Globus pallidus (tissue), 1 donor: Measurements from ENCODE around the gene RPL13A.

Source experiments
- DNase-seq: peaks from one replicate; pipeline ENCODE4 v3.0.0-alpha.2; 2015; ENCODE audit warnings: low spot score

The RPL13A gene

GRCh38 chr19:49506575-49507105 is 19.2 kb downstream of the RPL13A start:
- no peak for DNase-seq

- no peak for DNase-seq
Observed at GRCh38 chr19:49507803-49508494, 20.5 kb downstream of the RPL13A start.

DNA sequence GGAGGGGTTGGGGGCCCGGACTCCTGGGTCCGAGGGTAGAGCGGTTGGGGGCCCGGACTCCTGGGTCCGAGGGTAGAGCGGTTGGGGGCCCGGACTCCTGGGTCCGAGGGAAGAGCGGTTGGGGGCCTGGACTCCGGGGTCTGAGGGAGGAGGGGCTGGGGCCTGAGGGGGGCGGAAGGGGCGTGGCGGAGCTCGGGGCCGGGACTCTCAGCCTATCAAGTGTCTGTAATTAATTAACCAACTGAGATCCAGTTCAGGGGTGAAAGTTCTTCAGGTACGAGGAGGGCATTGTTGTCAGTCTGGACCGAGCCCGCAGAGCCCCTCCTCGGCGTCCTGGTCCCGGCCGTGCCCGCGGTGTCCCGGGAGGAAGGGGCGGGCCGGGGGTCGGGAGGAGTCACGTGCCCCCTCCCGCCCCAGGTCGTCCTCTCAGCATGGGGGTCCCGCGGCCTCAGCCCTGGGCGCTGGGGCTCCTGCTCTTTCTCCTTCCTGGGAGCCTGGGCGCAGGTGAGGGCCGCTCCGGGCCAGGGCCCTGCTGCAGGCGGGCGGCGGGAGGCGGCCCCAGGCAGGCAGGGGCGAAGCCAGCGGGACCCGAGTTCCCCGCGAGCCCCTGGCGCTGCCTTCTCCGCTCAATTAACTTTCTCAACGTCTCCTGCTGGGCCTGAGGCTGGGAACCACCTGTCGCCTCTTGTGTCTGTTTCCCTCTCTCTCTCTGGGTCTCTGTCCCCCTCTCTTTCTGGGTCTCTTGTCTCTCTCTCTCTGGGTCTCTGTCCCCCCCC is 25.8 kb downstream of the RPL13A start:
- DNase-seq: no peak

- DNase-seq: no peak
Observed at GRCh38 chr19:49513746-49514118, 26.3 kb downstream of the RPL13A start.

GRCh38 chr19:49514151-49514550 is 26.7 kb downstream of the RPL13A start:
- DNase-seq: no peak

GRCh38 chr19:49515767-49516166 is 28.4 kb downstream of the RPL13A start:
- DNase-seq: peak; percentile 65

DNA sequence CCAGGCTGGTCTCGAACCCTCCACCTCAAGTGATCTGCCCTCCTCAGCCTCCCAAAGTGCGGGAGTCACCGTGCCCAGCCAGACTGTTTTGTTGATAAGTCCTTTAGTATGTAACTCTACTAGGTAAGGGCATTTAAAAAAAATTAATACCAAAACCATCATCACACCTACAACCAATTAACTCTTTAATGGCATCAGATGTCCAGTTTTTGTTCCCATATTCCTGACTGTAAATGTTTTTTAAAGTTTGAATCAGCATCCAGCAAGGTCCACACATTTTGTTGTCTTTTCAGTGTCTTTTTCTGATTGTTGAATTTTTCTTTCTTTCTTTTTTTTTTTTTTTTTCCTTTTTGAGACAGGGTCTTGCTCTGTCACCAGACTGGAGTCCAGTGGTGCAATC is 30.6 kb downstream of the RPL13A start:
- DNase-seq: no peak

DNA sequence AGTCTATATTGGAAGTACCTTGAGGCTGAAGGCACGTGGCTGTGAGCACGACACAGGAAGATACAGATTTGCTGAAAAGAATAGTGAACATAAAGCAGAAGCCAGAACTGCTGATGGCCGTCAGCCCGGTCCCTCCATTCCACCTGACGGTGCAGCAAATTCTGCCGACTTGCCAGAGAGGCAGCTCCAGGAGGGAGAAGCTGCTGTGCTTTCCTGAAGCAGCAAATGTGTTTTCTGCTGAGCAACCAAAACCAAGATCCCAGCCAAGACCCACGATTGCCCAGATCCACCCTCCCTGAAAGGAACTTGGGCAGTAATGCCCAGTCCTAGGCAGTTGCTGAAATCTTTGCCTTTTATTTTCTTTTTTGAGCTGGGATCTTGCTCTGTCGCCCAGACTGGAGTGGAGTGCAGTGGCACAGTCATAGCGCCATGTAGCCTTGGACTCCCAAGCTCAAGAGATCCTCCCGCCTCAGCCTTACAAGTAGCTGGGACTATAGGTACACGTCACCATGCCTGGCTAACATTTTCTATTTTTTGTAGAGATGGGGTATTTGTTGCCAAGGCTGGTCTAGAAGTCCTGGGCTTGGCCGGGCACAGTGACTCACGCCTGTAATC is 33.4 kb downstream of the RPL13A start:
- no peak for DNase-seq

DNA sequence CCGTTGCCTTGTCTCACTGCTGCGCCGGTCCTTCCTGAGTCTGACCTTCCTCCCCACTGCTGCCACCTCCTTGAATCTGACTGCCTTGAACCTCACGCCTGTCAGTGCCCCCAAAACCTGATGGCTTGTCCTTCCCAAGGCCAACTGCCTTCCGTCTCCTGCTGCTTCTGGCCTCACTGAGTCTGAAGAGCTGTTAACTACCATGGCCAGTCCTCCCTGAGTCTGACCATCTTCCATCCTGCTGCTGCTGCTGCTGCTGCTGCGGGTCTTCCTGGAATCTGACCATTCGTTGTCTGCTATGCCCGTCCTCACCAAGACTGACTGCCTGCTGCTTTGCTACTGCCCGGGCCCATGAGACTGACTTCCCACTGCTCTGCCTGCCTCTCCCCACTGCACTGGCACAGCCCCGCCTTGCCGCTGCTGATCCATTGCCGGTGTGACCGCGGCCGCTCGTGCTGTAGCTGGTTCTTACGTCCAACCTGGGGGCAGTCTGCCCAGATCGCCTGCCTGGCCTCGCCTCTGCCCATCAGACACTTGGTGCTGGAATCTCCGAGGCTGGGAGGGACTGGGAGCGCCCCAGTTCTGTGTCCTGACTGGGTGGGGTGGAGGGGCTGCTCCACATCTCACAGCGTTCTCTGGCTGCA is 37.5 kb downstream of the RPL13A start:
- no peak for DNase-seq

DNA sequence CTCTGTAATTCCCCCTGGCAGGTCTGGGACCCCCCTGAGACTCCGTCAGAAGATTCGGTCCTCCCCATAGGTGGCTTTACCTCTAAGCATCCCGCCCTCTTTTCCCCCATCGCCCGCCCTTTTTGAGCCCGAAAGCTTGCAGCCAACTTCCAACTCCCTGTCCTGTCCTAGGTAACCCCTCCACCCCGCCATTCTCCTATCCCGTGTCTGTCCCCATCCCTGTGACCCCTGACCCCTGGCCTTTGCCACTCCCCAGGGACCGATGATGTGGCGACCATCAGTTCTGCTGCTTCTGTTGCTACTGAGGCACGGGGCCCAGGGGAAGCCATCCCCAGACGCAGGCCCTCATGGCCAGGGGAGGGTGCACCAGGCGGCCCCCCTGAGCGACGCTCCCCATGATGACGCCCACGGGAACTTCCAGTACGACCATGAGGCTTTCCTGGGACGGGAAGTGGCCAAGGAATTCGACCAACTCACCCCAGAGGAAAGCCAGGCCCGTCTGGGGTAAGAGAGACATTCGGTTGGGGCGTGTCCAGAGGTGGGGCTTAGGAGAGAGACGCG is 40.9 kb downstream of the RPL13A start:
- DNase-seq: no peak

GRCh38 chr19:49530708-49531107 is 43.3 kb downstream of the RPL13A start:
- no peak for DNase-seq

DNA sequence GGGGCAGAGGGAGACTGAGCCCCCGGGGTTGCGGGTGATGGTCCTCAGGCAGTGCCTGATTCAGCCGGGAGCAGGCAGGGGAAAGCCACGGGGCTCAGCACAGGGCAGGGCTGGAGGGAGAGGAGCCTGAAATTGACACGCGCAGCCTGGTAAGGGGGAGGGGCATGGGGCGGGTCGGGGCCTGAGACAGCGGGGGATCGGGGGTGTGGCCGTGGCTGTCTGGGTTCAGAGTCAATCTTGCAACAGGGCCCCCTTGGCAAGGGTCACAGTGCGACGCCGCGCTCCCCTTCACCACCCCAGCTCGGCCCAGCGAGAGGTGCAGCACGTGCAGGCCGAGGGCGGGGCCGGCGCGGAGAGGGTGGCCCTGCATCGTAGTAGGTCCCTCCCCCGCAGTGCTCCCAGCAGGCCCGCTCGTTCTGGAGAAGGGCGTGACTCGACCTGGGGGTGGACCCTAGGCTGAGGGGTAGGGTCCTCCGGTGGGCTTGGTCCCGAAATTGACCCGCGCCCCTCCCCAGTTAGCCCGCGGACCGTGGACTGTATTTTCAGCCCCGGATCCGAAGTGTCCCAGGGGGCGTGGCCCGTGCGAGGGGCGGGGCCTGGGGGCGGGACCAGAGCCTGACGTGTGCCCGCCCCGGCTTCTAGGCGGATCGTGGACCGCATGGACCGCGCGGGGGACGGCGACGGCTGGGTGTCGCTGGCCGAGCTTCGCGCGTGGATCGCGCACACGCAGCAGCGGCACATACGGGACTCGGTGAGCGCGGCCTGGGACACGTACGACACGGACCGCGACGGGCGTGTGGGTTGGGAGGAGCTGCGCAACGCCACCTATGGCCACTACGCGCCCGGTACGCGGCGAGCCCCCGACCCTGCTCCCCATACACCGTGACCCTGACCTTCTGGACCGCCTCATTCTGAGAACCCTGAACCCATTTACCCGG is 46.4 kb downstream of the RPL13A start:
- DNase-seq: no peak

DNA sequence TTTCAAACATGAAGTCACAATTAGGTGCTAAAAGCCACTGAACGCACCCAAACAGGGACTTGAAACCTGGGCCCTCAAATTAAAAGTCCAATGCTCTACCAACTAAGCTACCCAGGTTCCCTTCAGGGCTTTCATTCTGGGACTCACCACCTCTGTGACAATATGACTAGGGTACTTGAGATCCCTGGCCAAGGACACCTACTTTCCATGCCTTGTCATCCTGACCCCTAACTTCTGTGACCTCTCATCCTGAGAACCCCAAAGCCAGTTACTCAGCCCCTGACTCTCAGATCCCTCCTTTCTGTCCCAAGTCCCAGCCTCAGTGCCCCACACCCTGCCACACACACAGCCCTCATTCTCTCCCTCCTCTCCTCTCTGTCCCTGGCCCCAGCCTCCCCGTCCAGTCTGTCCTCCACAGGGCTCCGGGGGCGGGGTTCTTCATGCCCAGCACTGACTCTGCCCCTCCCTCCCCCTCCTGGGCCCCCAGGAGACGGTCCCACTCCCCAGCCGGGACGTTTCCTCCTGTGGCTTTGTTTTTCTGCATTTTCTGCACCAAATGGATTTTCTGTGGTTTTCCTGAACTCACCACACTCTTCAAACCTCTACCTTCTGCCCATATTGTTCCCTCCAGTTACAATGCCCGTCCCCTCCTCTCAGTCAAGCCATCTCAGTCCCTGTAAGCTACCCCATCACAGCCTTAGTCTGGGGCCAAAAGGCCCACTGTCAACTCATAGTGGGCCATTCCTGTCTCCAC is 47.4 kb downstream of the RPL13A start:
- DNase-seq: no peak

GRCh38 chr19:49536921-49537462 is 49.6 kb downstream of the RPL13A start:
- DNase-seq: no peak

- DNase-seq: no peak
Observed at GRCh38 chr19:49538643-49539042, 51.2 kb downstream of the RPL13A start.

DNA sequence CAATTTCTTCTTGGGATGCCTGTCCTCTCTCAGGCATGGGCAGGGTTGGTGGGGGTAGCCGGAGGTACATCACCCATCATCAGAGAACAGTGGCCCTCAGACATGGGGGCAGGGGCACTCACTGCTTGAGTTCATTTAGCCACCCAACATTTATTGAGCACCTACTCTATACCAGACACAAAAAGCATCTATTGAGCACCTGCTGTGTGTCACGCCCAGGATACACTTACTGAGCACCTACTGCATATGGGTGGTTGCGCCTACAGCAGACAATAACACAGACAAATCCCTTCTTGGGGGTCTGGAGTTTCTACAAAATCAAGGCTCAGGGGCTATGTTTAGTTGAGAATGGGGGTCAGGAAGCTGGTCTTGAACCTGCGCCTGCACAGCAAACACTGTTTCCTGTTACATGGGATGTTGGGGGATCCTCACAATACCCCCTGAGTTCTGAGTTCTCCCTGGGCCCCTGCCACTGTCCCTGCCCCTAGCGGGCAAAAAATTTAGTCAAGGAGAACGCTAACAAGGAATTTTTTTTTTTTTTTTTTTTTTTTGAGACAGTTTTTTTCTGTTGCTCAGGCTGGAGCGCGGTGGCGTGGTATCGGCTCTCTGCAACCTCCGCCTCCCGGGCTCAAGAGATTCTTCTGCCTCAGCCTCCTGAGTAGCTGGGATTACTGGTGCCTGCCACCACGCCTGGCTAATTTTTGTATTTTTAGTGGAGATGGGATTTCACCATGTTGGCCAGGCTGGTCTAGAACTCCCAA is 52.0 kb downstream of the RPL13A start:
- no peak for DNase-seq
